HG03103 (cell line): ENCODE measurements around the gene PIP5K1C.
"Not testable (repeated sequence)": the region's sequence is repeated elsewhere in the genome, so short reads cannot be mapped to it uniquely, and the experiment has no call there.

Source experiments
- ATAC-seq: cut with Tn5 transposase; IDR thresholded peaks from one replicate; pipeline ENCODE4 v1.9.1; 2021; ENCODE audit warnings: low read depth; ENCODE audit not compliant: unreplicated experiment

The PIP5K1C gene

DNA sequence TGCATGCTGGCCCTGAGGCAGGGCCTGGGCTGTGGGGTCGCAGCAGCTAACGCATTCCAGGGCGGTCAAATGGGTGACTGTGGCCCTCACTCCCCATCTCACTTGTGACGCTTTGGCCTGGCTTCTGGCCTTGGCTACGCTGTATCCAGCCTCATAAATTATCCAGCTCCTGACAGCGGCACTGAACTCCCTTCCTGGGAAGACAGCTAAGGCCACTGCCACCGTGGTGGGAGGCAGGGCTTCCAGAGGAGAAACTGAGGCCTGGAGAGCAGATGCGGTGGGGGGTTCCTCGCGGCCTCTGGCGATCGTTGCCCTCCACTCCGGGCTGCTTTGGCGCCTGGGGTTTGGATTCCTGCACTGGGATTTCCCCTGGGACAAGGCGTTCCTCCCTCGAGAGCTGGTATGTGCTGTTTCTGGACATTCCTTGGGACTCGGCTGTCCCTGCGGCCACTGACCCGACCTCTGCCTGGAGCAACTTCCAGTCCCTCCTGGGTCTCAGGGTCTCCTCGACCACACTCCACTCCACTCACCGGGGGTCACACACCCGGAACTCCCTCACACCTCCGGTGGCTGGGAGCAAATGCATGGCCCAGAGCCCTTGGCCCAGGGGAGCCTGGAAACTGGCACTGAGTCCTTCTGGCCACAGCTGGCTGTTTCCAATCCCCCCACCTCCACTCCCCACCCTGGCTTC lies 97.0 kb downstream of the PIP5K1C start:
- ATAC-seq: no peak

DNA sequence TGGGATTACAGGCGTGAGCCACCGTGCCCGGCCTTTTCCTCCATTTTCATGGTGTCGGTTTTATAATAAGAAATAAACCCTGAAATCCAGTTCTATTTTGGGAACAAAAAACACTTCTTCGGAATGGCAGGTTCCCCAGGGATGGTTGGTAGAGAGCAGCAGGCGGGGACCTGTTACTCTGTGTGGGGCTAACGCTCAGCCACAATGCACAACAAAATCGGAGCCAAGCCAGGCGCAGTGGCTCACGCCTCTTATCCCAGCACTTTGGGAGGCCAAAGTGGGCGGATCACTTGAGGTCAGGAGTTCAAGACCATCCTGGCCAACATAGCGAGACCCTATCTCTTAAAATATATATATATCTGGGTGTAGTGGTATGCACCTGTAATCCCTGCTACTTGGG lies 99.2 kb downstream of the PIP5K1C start:
- ATAC-seq: no peak

DNA sequence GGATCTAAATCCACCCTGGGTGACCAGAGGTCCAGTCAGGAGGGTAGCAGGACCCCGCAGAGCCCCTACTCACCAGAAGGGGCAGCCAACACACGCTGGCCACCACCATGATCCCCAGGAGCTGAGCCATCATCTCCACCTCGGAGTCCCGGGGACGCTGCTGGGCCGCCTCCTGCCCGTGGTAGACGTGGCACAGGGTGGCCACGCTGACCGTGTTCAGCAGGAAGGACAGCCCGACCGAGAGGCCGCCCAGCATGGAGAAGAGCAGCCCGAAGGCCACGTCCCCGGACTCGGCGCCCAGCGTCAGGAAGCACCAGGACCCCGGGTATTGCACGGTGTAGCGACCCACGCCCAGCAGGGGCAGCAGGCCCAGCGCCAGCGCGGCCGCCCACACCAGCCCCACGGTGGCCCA lies 100.5 kb downstream of the PIP5K1C start:
- ATAC-seq: no peak

DNA sequence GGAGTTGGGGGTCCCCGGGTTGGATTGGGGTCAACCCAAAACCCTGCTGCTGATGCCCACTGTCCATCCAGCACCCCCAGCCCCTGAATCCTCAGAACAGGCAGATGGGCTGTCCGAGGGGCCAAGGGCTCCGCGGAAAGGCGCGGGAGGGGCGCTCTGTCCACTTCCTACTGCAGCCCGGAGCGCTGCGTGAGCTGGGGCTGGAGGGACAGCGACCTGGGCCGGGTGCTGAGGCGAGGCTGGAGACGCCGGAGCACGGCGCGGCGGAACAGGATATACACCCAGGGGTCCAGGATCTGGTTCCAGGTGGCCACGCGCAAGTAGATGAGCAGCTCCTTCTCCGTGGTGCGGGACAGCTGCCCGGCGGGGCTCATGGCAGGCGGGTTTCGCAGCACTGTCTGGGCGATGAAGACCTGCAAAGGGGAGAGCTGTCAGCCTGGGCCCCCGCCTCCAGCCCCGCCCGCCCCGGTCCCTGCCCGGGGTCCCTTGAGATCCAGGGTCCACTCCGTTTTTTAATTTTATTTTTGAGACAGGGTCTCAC lies 104.7 kb downstream of the PIP5K1C start:
- ATAC-seq: no peak

DNA sequence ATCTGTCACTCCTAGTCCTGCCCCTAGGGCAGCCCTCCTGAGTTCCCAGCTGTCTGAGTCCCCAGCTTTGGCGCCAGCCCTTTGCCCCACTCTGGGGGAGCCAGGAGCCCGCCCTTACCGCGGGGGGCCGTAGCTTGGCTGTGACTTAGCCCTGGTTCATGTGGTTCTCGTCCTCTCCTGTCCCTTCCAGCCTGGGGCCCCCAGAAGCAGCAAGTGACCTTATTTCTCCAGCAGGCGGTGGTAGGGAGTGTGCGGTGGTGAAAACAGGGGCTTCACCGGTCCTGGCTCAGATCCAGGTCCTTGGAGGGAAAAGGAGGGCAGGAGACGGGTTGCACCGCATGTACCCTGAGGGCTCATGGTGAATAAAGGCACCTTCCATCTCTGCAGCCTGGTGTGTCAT lies 107.1 kb downstream of the PIP5K1C start:
- no peak for ATAC-seq

DNA sequence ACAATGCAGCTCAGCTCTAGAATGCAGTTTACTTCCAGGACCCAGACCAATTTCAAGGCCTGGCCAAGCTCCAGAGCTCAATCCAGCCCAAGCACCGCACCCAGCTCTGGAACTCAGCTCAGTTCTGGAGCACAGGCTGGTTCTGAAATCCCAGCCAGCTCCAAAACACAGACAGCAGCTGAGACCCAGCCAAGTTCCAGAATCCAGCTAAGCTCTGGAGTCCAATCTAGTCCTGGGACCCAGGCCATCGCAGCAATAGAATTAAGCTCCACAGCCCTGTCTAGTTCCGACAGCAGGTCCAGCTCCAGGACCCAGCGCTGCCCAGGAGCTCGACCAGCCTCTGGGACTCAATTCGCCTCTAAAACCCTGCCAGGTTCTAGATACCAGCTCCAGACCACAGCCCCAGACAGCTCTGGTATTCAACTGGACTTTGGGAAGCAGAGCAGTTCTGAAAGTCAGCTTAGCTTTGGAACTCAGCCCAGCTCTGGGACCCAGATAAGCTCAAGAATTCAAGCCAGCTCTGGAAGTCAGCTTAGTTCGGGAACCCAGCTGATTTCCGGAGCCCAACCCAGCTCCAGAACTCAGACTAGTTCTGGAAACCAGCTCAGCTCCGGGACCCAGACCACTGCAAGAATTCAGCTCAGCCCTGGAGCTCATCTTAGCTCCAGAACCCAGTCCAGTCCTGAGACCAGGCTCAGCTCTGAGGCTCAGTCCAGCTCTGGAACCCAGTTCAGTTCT lies 108.2 kb downstream of the PIP5K1C start:
- ATAC-seq: no peak

DNA sequence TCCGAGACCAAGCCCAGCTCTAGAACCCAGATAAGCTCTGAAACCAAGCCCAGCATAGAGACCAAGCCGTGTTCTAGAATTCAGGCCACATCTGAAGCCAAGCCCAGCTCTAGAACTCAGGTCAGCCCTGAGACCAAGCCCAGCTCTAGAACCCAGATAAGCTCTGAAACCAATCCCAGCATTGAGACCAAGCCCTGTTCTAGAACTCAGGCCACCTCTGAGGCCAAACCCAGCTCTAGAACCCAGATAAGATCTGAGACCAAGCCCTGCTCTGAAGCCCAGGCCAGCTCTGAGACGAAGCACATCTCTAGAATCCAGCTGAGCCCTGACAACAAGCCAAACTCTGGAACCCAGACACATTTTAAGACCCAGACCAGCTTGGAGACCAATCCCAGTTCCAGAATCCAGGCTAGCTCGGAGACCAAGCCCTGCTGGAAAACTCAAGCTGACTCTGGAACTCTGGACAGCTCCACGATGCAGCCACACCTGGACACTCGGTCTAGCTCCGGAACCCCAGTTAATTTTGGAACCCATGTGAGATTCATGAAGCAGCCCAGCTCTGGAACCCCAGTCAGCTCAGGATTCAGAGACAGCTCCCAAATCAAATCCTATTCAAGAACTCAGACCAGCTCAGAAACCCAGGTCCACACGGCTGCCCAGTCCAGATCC lies 109.1 kb downstream of the PIP5K1C start:
- ATAC-seq: no peak

DNA sequence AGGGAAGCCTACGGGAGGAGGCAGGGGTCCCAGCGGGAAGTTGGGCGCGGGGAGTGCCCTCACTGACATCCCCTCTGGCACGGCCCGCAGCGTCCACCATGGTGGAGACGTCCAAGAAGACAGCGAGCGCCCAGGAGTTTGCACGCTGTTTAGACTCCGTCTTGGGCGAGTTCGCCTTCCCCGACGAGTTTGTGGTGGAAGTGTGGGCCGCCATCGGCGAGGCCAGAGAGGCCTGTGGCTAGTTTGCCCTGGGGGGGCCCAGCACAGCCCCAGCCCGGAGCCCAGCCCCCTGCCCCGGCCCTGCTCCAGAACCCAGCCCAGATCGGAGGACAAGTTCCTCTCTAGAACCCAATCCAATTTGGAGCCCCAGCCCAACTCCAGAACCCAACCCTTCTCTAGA lies 110.3 kb downstream of the PIP5K1C start:
- ATAC-seq: no peak

DNA sequence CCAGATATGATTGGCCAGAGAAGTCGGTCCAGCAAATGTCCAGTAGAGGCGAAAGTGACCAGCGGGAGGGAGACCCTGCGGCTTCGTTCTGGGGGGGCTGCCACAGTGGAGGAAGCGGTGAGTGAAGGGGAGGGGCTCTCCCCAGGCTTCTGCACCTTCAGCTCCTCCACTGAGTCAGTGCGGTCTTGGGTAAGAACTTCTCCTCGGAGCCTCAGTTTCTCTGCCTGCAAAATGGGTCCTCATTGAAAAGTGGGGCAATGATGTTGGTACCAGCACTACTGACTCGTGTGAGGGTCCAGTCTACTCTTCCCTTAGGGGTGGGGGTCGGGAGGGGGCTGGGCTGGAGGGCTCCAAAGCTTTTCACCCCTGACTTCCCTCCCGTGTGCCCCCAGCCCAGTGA lies 110.8 kb downstream of the PIP5K1C start:
- ATAC-seq: no peak

DNA sequence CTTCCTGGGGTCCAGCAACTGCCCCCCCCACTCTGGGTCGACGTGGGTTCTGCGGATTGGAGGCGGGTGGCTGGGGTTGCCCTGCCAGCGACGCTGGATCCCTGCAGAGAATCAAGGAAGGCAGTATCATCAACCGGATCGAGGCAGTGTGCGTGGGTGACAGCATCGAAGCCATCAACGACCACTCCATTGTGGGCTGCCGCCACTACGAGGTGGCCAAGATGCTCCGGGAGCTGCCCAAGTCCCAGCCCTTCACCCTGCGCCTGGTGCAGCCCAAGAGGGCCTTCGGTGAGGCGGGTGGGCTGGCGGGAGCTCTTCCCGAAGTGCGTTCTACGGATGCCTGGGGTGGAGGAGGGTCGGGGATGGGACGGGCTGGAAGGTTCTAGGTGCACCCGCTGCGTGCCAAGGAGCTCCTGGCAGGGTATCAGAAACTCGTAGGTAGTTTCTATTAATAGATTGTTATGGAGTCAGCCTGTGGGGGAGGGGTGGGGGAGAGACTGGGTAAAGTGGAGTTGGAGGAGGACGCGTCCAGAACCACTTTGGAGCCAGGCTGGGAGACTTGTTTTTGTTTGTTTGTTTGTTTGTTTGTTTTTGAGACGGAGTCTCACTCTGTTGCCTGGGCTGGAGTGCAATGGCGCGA lies 113.4 kb downstream of the PIP5K1C start:
- ATAC-seq: no peak

DNA sequence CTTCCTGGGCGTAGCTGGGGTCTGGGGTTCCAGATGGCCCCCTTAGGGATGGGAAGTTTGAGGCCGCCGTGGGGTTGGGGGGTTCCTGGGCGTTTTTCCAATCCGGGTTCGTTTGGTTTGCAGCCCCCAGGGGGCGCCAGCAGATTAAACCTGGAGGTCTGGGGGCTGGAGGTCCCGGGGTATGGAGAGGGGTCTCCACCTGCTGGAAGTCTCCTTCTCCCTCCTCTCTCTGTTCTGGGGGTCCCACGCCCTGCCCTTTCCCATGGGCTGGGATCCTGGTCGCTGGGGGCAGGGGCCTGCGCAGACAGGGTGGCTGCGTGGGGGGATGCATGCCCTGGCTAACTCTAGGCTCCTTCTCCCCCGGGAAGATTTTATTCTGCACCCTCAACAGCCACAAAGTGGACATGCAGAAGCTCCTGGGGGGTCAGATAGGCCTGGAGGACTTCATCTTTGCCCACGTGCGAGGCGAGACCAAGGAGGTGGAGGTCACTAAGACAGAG lies 114.1 kb downstream of the PIP5K1C start:
- no peak for ATAC-seq

DNA sequence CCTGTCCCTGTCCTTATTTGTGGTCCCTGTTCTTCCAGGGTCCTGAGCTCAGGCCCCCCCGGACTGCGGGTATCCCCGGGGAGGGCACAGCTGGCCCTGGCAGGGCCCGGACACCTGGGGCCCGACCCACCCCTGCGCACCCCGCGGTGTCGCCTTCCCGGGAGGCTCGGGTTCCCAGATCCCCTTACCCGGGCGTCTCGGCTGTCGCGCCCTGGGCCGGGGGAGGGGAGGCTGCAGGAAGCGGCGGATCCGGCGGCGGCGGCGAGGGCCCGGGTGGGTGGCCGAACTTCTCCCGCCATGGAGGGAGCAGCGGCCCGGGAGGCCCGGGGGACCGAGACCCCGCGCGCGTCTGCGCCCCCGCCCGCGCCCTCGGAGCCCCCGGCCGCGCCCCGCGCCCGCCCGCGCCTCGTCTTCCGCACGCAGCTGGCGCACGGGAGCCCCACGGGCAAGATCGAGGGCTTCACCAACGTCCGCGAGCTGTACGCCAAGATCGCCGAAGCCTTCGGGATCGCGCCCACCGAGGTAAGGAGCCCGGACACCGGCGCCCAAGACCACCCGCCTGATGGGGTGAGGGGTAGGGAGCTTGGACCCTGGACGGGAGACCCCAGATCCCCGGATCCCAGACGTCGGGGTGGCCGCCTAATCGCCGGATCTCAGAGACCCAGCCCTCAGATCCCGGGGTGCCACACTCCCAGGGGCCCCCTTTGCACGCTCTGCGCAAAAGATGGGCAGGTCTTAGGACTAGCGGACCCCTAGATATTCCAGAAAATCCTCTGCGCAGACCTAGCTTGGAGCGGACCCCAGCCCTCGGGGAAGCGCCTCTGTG lies 114.8 kb downstream of the PIP5K1C start, which contains the start of gene GIPC3:
TSS of gene GIPC3 (plus strand) at position 178 of the 826 bp plus-strand sequence. CDS start at position 298, 120 bp downstream.
- no peak for ATAC-seq

DNA sequence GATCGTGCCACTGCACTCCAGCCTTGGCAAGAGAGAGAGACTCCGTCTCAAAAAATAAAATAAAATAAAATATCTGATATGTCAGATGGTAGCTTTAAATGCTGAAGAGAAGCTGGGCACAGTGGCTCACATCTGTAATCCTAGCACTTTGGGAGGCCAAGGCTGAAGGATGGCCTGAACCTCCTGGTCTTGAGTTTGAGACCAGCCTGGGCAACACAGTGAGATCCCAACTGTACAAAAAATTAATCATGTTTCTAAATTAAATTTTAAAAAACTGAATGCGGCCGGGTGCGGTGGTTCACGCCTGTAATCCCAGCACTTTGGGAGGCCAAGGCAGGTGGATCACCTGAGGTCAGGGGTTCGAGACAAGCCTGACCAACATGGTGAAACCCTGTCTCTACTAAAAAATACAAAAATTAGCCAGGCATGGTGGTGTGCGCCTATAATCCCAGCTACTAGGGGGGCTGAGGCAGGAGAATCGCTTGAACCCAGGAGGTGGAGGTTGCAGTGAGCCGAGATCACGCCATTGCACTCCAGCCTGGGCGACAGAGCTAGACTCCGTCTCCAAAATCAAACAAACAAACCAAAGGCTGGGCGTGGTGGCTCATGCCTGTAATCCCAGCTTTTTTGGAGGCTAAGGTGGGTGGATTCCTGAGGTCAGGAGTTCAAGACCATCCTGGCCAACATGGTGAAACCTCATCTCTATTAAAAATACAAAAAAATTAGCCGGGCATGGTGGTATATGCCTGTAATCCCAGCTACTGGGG lies 116.0 kb downstream of the PIP5K1C start:
- not testable (repeated sequence) for ATAC-seq

DNA sequence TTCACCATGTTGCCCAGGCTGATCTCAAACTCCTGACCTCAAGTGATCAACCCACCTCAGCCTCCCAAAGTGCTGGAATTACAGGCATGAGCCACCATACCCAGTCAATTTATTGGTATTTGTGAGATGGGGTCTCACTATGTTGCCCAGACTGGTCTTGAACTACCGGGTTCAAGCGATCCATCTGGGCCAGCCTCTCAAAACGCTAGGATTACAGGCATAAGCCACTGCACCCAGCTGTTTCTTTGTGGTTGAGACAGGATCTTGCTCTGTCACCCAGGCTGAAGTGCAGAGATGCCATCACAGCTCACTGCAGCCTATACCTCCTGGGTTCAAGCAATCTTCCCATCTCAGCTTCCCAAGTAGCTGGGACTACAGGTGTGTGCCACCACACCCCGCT lies 118.5 kb downstream of the PIP5K1C start:
- ATAC-seq: not testable (repeated sequence)
